ENCODE results near the gene MYO7B.

Gene MYO7B

GRCh38 chr2:127628767-127629614 is 93.5 kb downstream of the MYO7B start:
- no peak for FAIRE-seq

GRCh38 chr2:127629637-127630036 is 94.2 kb downstream of the MYO7B start:
- no peak for FAIRE-seq

- FAIRE-seq, result no peak
These were observed 94.8 kb downstream of the MYO7B start for GRCh38 chr2:127630096-127630863.

- FAIRE-seq, result no peak
These were observed 95.5 kb downstream of the MYO7B start for GRCh38 chr2:127630864-127631540.

- no peak for FAIRE-seq
These were observed 96.1 kb downstream of the MYO7B start for GRCh38 chr2:127631541-127631996.

GRCh38 chr2:127631997-127632581 is 96.6 kb downstream of the MYO7B start:
- FAIRE-seq, result no peak

- no peak for FAIRE-seq
These were observed 97.4 kb downstream of the MYO7B start for GRCh38 chr2:127632592-127633489.

GRCh38 chr2:127633556-127634065 is 98.1 kb downstream of the MYO7B start:
- no peak for FAIRE-seq

- no peak for FAIRE-seq
These were observed 98.7 kb downstream of the MYO7B start for GRCh38 chr2:127634066-127634617.

GRCh38 chr2:127634626-127635379 is 99.3 kb downstream of the MYO7B start:
- no peak for FAIRE-seq

- no peak for FAIRE-seq
These were observed 100.1 kb downstream of the MYO7B start for GRCh38 chr2:127635380-127636237.

GRCh38 chr2:127636248-127637235 is 101.1 kb downstream of the MYO7B start:
- no peak for FAIRE-seq

GRCh38 chr2:127637236-127637630 is 101.8 kb downstream of the MYO7B start:
- FAIRE-seq, result no peak

- no peak for FAIRE-seq
These were observed 102.3 kb downstream of the MYO7B start for GRCh38 chr2:127637725-127638252.

GRCh38 chr2:127638361-127639110 is 103.1 kb downstream of the MYO7B start:
- no peak for FAIRE-seq

GRCh38 chr2:127639111-127639474 is 103.6 kb downstream of the MYO7B start:
- FAIRE-seq, result no peak
